PC-9 (cell line): ENCODE measurements around the gene CERKL.

Experiments
- CTCF ChIP-seq: fragments of 200-600 bp; sonication (generic); conservative IDR thresholded peaks from 2 replicates; pipeline ENCODE4 v1.6.1; 2017; ENCODE audit warnings: mixed run types, antibody characterized with exemption, mild to moderate bottlenecking, moderate library complexity
- EZH2 ChIP-seq: fragments of 200-600 bp; sonication (generic); IDR thresholded peaks from 2 replicates; pipeline ENCODE4 v1.8.0; 2017; ENCODE audit warnings: antibody characterized with exemption, low read depth

- TF ChIP-seq CTCF (no peak), EZH2 (no peak)
Measured at GRCh38 chr2:181682795-181683517, 26.1 kb upstream of the CERKL start.
